DOHH2 (cell line): ENCODE results near the gene RPTOR.

ENCODE experiments used
- CTCF ChIP-seq: fragments of 200-600 bp; sonication (generic); IDR thresholded peaks from one replicate; pipeline ENCODE4 v1.5.1; 2014; ENCODE audit warnings: antibody characterized with exemption, mild to moderate bottlenecking, low read depth, low read length; ENCODE audit not compliant: poor library complexity, severe bottlenecking
- EZH2phosphoT487 ChIP-seq: fragments of 200-600 bp; sonication (generic); IDR thresholded peaks from 2 replicates; pipeline ENCODE4 v1.6.1; 2017; ENCODE audit warnings: borderline replicate concordance, mild to moderate bottlenecking, antibody characterized with exemption, low read length, moderate library complexity, mixed read lengths

- TF ChIP-seq CTCF (no peak), EZH2phosphoT487 (no peak)
Observed at GRCh38 chr17:80872001-80872500, 327.4 kb downstream of the RPTOR start.
